Measurements from ENCODE around the gene CAMK1D. TPM values are rescaled to one million over a fixed set of nuclear protein-coding genes. Genes with fewer than 3 reads are reported as not detected.

CAMK1D gene
- total RNA-seq, 3 donors from 2014 or later (not counting 1 experiment from before 2014, with no cell fraction given): 44.2 to 56.4 (median 49.7) TPM

- no peak overlapping the region for H3K27ac Mint-ChIP-seq
- Histone ChIP-seq H3K27me3 (ENCODE audit: control insufficient read depth, insufficient read depth, low read length) (no peaks in the 10 kb centered on the region), H3K4me3 (ENCODE audit: low read length) (no peak overlapping the region), H3K4me1 (ENCODE audit: control insufficient read depth, insufficient read depth, low read length) (peaks cover 6% of the 10 kb centered on the region), H3K9me3 (ENCODE audit: control insufficient read depth, insufficient read depth, low read length) (no peaks in the 10 kb centered on the region), H3K36me3 (ENCODE audit: control insufficient read depth, insufficient read depth, low read length) (no peaks in the 10 kb centered on the region), H3K27ac (ENCODE audit: low read length) (no peak overlapping the region)
- H3K4me3 Mint-ChIP-seq: no peak overlapping the region
- H3K9me3 Mint-ChIP-seq: no peaks in the 10 kb centered on the region
- intact Hi-C loops (cut with micrococcal nuclease): no loop called here
- H3K36me3 Mint-ChIP-seq: no peaks in the 10 kb centered on the region
- H3K27me3 Mint-ChIP-seq (ENCODE audit: low read depth in 2 of 2): no peaks in the 10 kb centered on the region
- DNase-seq (no peak), ATAC-seq (no peak)
- no peak for TF ChIP-seq CTCF (IDR thresholded peaks at IDR 0.05)
- WGBS (ENCODE audit: insufficient coverage): 97% methylated on average over 8 of the region's 8 CpGs
- peaks cover 22% of the 10 kb centered on the region in 2 donors for H3K4me1 Mint-ChIP-seq
These were observed 360.8 kb downstream of the CAMK1D start for GRCh38 chr10:12710157-12710556.

GRCh38 chr10:12710594-12711349, 361.4 kb downstream of the CAMK1D start:
- peak overlapping the region in 1 of 2 donors; percentile 6 for H3K27ac Mint-ChIP-seq
- Histone ChIP-seq H3K27me3 (ENCODE audit: control insufficient read depth, insufficient read depth, low read length) (no peaks in the 10 kb centered on the region), H3K36me3 (ENCODE audit: control insufficient read depth, insufficient read depth, low read length) (no peaks in the 10 kb centered on the region), H3K4me3 (ENCODE audit: low read length) (no peak overlapping the region), H3K9me3 (ENCODE audit: control insufficient read depth, insufficient read depth, low read length) (no peaks in the 10 kb centered on the region), H3K27ac (ENCODE audit: low read length) (no peak overlapping the region), H3K4me1 (ENCODE audit: control insufficient read depth, insufficient read depth, low read length) (peaks cover 6% of the 10 kb centered on the region)
- peak; percentile 92 for TF ChIP-seq CTCF (IDR thresholded peaks at IDR 0.05)
- no peaks in the 10 kb centered on the region for H3K9me3 Mint-ChIP-seq
- WGBS (ENCODE audit: insufficient coverage): 46% methylated on average over 9 of the region's 9 CpGs
- ATAC-seq: peak; percentile 81 to 90 (median 82)
- peak; percentile 71 to 83 for DNase-seq
- no peaks in the 10 kb centered on the region for H3K27me3 Mint-ChIP-seq (ENCODE audit: low read depth in 2 of 2)
- H3K4me1 Mint-ChIP-seq: peaks cover 22% of the 10 kb centered on the region in 2 donors
- H3K4me3 Mint-ChIP-seq: peak overlapping the region; percentile 13
- H3K36me3 Mint-ChIP-seq: no peaks in the 10 kb centered on the region
- intact Hi-C loops (cut with micrococcal nuclease): loop anchor here (1.0 kb wide), 2 partner anchors 446 to 496 kb away; no protein-coding TSS in a partner anchor

GRCh38 chr10:12711350-12711708, 362.0 kb downstream of the CAMK1D start:
- Mint-ChIP-seq H3K4me3 (peak overlapping the region; percentile 13), H3K27me3 (ENCODE audit: low read depth in 2 of 2) (no peaks in the 10 kb centered on the region), H3K9me3 (no peaks in the 10 kb centered on the region), H3K27ac (peak overlapping the region in 1 of 2 donors; percentile 6), H3K36me3 (no peaks in the 10 kb centered on the region), H3K4me1 (peaks cover 22% of the 10 kb centered on the region in 2 donors)
- no peaks in the 10 kb centered on the region for H3K36me3 ChIP-seq (ENCODE audit: control insufficient read depth, insufficient read depth, low read length)
- H3K4me3 ChIP-seq (ENCODE audit: low read length): no peak overlapping the region
- no peaks in the 10 kb centered on the region for H3K27me3 ChIP-seq (ENCODE audit: control insufficient read depth, insufficient read depth, low read length)
- peaks cover 6% of the 10 kb centered on the region for H3K4me1 ChIP-seq (ENCODE audit: control insufficient read depth, insufficient read depth, low read length)
- intact Hi-C loops (cut with micrococcal nuclease): loop anchor here (1.0 kb wide), 2 partner anchors 447 to 497 kb away; no protein-coding TSS in a partner anchor
- TF ChIP-seq CTCF (IDR thresholded peaks at IDR 0.05): peak; percentile 46
- no peak overlapping the region for H3K27ac ChIP-seq (ENCODE audit: low read length)
- H3K9me3 ChIP-seq (ENCODE audit: control insufficient read depth, insufficient read depth, low read length): no peaks in the 10 kb centered on the region
- WGBS (ENCODE audit: insufficient coverage): 70% methylated on average over 6 of the region's 6 CpGs
- DNase-seq: no peak
- no peak for ATAC-seq
